GM19455 (cell line): ENCODE data around the gene PAX4.

Source experiments
- ATAC-seq: cut with Tn5 transposase; IDR thresholded peaks from one replicate; pipeline ENCODE4 v1.9.1; 2021; ENCODE audit not compliant: unreplicated experiment

PAX4 gene

DNA sequence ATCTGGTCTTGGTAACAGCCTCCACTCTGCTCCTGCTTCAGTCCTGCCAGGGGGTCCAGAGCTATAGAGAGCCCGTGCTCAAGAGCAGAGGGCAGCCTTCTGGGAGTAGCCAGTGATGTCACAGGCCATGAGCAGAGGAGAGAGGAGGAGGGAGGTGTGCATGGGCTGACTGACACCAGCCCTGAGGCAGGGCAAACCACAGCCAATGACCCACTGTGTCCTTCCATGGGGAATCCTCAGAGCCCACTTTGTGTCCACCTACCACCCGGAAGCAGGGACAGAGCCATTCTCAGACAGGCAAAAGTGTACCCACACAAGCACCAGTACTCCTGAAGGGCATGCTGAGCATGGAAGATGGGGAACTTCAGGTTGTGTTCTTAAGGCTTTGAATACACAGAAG, at the start of gene PAX4:
PAX4 (minus strand) TSS at position 101 of the 400 bp plus-strand sequence. CDS start 2,214 bp downstream, outside the sequence.
- ATAC-seq: no peak

DNA sequence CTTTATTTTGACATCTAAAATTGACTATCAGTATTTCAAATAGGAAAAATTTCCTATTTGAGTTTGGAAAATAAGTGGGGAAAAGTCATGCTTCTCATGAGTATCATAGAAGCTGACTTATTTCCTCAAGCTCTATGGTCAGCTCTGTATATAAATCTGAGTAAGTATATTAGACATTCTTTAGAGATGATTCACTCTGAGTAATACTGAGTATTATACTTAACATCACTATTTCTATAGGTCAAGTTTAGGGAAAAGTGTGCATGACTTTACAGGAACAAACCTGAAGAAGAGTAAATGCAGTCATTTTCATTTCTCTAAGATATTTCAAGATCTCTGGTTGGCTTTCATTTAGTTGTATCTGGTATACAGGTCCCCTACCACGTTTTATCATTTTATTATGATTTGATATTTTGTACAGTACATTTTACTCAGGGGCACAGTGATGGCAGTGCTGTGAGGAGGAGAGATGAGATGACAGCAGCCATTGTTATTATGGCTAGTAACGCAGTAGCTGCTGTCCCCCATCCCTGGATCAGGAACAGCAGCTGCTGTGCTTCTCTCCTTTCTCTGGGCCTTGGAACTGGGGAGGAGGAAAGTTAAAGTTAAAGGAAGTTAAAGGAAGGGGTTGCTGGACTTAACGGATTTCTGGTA, 49.2 kb upstream of the PAX4 start:
- no peak for ATAC-seq

DNA sequence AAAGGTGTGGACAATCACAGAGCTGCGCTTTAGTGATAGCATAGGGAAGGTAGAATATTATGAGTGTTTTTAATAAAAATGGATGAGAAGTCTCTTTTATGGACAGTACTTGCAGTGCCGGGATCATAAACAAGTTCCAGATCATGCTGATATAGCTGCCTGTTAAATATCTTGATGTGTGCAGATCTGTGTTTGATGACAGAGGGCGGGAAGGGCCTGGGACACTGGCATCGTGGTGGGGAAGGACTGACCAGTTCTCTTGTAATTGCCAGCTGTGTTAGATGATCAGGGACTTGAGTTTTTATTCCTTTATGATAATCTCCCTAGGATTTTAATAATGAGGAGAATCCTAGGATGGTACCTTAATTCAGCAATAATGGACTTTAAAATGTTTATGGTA, 48.7 kb upstream of the PAX4 start:
- no peak for ATAC-seq

- no peak for ATAC-seq
Observed at GRCh38 chr7:127665922-127666321, 48.0 kb upstream of the PAX4 start.

GRCh38 chr7:127658970-127659630, 41.2 kb upstream of the PAX4 start:
- no peak for ATAC-seq

DNA sequence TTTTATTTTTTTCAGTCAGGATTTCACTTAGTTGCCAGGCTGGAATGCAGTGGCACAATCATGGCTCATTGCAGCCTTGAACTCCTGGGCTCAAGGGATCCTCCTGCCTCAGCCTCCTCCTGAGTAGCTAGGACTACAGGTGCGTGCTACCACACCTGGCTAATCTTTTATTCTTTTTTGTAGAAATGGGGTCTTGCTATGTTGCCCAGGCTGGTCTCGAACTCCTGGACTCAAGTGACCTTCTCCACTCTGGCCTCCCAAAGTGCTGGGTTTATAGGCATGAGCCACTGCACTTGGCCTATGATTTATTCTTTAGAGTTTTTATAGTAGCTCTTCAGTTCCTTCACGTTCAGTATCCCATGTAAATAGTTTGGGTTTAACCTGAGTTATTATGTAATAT, 39.6 kb upstream of the PAX4 start:
- ATAC-seq: no peak

DNA sequence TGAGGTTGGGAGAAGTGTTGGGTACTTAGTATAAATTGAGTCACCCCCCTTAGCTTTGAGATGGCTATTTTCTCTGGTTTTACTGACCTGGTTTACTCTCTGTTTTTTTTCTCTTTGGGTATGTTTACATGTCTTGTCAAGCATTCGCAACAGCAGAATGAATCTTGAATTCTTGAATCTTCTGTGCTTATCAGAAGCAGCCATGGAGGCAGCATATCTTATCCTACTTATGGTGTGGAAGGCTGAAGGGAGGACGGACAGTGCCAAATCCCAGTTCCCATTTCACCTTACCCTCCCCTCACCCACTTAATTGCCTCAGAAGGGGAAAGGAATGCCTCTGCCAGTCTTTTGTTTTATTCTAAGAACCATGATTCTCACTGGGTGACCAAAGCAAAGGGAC, 37.8 kb upstream of the PAX4 start:
- no peak for ATAC-seq

DNA sequence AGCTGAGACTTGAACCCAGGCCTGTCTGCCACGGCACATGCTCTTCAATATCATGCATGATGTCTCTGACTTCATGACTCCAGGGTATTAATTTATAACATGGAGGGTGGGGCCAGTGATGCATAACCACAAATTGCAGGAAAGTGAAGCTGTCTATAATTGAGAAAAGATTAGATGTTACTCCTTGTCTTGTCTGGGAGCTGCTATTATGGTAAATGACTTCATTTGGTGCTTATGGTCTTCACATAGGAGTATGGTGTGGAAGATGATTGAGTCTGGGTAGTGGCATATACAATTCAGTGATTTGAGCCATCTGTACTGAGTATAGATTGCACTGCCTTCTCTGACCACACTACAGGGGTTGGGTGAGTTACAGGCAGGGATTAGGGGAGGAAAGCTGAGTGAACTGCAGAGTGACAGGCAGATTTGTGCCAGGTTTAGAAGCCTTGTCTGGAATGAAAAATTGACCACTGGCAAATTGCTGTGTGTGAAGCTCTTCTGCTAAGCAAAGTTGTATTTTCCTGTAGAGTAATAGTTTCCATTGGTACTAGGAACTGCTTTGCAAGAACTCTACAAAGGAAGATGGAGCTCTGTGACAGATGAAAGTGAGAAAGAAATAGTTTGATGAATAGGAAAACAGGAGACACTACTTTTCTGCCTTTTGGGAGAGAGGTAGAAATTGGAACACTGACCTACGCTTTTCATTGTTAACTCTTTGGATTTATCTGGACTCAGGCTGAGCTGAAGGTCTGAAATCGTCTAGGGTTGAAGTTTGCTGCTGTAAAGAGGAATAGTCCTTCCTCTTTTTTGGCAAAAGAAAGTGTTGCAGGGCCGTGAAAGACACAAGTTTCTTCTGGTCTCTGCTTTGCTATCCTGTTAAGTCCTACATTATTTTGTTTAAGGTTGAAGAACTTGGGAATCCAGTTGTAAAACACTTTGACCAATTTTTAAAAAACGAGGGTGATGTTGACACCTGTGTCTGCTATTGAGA, 36.8 kb upstream of the PAX4 start:
- no peak for ATAC-seq

DNA sequence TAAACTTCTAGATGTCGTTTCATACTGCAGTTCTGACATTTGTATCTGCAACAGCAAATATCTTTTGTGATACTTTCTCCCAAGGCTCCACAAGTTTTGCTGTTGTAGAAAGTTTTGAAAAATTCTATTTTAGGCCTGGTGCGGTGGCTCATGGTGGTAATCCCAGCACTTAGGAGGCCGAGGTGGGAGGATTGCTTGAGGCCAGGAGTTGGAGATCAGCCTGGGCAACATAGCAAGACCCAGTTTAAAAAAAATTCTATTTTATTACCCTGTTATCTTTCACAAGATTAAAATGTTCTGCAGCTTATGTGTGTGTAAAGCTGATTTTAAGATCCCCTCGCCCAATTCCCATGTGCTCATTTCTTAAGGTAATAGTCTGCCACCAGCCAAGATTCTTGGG, 35.5 kb upstream of the PAX4 start:
- no peak for ATAC-seq

DNA sequence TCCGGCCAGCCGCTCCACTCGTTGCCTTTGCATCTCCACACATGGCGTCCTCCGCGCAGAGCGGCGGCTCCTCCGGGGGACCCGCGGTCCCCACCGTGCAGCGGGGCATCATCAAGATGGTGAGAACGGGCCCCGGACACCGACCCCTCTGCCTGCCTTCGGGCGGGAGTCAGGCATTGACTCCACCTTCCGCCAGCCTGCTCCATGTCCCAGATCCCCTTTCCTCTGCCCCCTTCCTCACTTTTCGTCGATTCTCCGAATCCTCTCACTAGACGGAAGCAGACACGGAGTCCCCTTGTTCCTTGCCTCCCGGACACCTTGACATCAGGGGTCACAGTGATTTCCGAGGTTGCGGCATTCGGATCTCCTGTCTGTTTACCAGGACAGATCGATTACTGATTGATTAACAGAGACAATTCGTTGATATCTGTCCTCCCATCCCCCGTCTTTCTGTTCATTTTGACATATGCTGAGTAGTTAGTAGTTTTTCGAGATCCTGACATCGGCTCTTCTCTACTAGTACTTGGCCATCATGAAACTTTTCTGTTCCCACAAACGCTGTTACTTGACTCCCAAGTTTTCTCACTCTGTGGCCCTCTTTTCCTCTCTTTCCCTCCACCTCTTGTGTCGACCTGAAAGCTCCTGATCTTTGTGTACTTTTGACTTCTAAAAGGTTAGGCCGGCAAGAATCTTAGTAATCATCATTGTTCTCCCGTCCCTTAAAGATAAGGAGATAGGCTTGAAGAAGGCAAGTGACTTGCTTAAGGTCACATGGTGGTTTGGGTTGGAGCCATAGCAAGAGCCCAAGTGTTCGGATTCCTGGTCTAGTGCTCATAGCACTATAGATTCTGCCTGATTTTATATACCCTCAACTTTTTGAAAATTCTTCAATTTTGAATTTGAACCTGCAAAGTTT, 34.6 kb upstream of the PAX4 start:
- peak; percentile 19 for ATAC-seq

- ATAC-seq: peak; percentile 94
Observed at GRCh38 chr7:127651556-127652332, 33.8 kb upstream of the PAX4 start, which contains the start of gene SND1. Gene SND1 (plus strand): TSS chr7:127652194. CDS start chr7:127652374, 180 bp downstream.

DNA sequence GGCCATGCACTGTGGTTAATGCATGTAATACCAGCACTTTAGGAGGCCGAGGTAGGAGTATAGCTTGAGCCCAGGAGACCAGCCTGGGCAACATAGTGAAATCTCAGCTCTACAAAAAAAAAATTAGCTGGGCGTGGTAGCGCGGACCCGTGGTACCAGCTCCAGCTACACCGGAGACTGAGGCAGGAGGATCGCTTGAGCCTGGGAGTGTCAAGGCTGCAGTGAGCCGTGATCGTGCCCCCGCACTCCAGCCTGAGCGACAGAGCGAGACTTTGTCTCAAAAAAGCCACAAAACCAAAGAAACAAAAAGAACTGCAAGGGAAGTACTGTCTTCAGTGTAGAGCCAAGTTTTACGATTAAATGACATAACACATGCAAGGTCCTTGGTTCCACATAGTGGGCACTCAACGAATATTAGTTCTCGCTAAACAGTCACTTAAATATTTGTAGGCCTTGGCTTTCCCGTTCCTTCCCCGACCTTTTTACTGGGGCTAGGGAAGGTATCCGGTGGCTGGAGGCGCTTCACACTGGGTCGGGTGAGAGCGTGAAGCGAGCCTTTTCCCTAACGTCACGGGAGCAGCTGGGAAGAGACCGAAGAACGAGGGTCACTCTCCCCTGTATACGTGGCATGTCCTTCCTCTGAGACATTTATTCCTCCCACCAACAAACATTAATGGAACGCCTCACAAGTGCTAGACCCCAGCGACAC, 33.1 kb upstream of the PAX4 start:
- ATAC-seq: no peak

GRCh38 chr7:127648986-127649385, 31.0 kb upstream of the PAX4 start:
- ATAC-seq: no peak

DNA sequence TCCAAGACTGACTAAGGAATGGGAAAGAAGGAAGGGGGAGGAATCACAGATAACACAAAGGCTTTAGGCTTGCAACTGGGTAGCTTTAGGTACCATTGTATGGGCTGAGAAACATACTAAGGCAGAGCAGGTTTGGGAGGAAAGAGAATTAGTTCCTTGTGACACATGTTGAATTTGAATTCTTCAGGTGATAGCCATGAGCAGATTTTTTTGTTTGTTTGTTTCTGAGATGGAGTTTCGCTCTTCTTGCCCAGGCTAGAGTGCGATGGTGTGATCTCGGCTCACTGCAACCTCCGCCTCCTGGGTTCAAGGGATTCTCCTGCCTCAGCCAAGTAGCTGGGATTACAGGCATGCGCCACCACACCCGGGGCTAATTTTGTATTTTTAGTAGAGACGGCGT, 29.7 kb upstream of the PAX4 start:
- no peak for ATAC-seq

DNA sequence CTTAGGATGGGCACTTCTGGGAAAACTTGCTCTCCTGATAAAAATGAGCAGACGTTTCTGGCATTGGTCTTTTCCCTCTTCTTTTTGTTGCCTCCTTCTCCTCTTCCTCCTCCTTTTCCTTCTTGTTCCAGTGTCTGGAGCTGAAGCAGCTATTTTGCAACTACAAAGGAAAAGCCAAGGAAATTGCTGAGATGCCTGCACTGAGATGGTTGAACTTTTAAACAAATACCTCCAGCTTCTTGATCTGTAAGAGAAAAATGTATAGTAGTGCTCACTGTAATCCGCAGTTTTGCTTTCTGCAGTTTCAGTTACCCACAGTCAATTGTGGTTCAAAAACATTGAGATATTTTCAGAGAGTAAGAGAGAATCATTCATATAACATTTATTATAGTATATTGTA, 26.5 kb upstream of the PAX4 start:
- ATAC-seq: no peak

GRCh38 chr7:127638197-127638596, 20.3 kb upstream of the PAX4 start:
- ATAC-seq: no peak

- ATAC-seq: no peak
Observed at GRCh38 chr7:127635659-127636285, 17.8 kb upstream of the PAX4 start.

DNA sequence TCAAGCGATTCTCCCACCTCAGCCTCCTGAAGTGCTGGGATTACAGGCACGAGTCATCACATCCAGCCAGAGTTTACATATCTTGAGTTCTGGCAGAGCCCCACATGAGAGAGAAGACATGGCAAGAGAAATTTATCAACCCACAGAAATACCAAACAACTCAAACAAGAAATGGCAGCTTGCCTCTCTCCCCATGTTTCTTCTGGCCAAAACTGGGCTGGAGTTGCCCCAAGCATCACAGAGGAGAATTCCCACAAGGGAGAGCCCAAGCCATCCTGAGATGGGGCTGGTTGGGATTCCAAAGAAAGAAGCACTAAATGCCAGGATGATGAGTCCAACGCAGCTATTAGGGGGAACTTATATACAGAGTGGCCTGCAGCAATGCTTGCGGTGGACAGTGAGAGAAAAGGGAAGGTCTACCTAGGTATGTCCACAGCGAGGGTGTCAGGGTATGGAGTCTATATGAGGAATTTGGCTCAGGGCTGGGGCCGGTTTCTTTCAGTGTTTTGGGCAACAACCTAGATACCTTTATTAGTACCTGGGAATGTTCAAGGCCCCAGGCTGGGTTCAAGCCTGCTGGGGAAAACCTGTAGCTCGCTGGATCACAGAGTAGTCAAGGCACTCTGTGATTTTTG, 14.5 kb upstream of the PAX4 start:
- ATAC-seq: no peak
